HG02571 (cell line): ENCODE data around the gene UBE2E2.
A peak's percentile ranks its signal among the peaks of the same experiment; 100 is the strongest.

Source experiments
- ATAC-seq: cut with Tn5 transposase; IDR thresholded peaks from one replicate; pipeline ENCODE4 v1.9.1; 2021; ENCODE audit warnings: mild to moderate bottlenecking, moderate library complexity; ENCODE audit not compliant: unreplicated experiment

UBE2E2 gene

GRCh38 chr3:23377928-23378672, 175.0 kb downstream of the UBE2E2 start:
- ATAC-seq = no peak

- ATAC-seq = no peak
These were observed 180.7 kb downstream of the UBE2E2 start for GRCh38 chr3:23383875-23384274.

- no peak for ATAC-seq
These were observed 182.2 kb downstream of the UBE2E2 start for GRCh38 chr3:23385327-23385726.

GRCh38 chr3:23387286-23387918, 184.3 kb downstream of the UBE2E2 start:
- ATAC-seq = no peak

- no peak for ATAC-seq
These were observed 186.0 kb downstream of the UBE2E2 start for GRCh38 chr3:23389089-23389488.

GRCh38 chr3:23389686-23390085, 186.6 kb downstream of the UBE2E2 start:
- ATAC-seq = peak; percentile 80

- ATAC-seq = no peak
These were observed 187.3 kb downstream of the UBE2E2 start for GRCh38 chr3:23390446-23390845.

GRCh38 chr3:23390989-23391553, 187.9 kb downstream of the UBE2E2 start:
- no peak for ATAC-seq

GRCh38 chr3:23395115-23395514, 192.0 kb downstream of the UBE2E2 start:
- ATAC-seq = no peak

- ATAC-seq = no peak
These were observed 193.6 kb downstream of the UBE2E2 start for GRCh38 chr3:23396746-23397145.

- ATAC-seq = no peak
These were observed 196.1 kb downstream of the UBE2E2 start for GRCh38 chr3:23399221-23399620.

GRCh38 chr3:23402728-23403492, 199.8 kb downstream of the UBE2E2 start:
- ATAC-seq = no peak

GRCh38 chr3:23404246-23404645, 201.1 kb downstream of the UBE2E2 start:
- no peak for ATAC-seq

GRCh38 chr3:23405081-23405480, 202.0 kb downstream of the UBE2E2 start:
- ATAC-seq = no peak

- ATAC-seq = no peak
These were observed 203.5 kb downstream of the UBE2E2 start for GRCh38 chr3:23406601-23407000.

GRCh38 chr3:23418026-23418425, 214.9 kb downstream of the UBE2E2 start:
- ATAC-seq = no peak

- peak; percentile 43 for ATAC-seq
These were observed 218.8 kb downstream of the UBE2E2 start for GRCh38 chr3:23421811-23422516.

GRCh38 chr3:23422517-23422851, 219.4 kb downstream of the UBE2E2 start:
- ATAC-seq = peak; percentile 78

- ATAC-seq = no peak
These were observed 222.3 kb downstream of the UBE2E2 start for GRCh38 chr3:23425410-23425809.

GRCh38 chr3:23430781-23431398, 227.8 kb downstream of the UBE2E2 start:
- ATAC-seq = no peak

- no peak for ATAC-seq
These were observed 228.6 kb downstream of the UBE2E2 start for GRCh38 chr3:23431764-23432163.
